Natural killer cell (primary cell): ENCODE results near the gene HOXA9. TPM values are rescaled to one million over a fixed set of nuclear protein-coding genes. Genes with fewer than 3 reads are reported as not detected.

Source experiments
- ATAC-seq, 3 donors: fragments of 150-1000 bp in 2 of 3; fragments of 200-7000 bp in 1 of 3; cut with Tn5 transposase; 1 replicate in 1 of 3; 2 replicates in 2 of 3; pipeline ENCODE4 v1.10.0; 2021; ENCODE audit warnings: mild to moderate bottlenecking in 2 of 3, moderate library complexity in 2 of 3
- DNase-seq, 2 donors: peaks; one replicate each; pipeline versions ENCODE4 v3.0.0 to v3.0.0-alpha.2; 2013 to 2021; ENCODE audit warnings: mixed read lengths in 1 of 2
- H3K27ac ChIP-seq: one replicate; pipeline ENCODE4 v1.5.1; 2013; ENCODE audit warnings: mild to moderate bottlenecking, low read length
- H3K27me3 ChIP-seq: one replicate; pipeline ENCODE4 v1.6.1; 2013; ENCODE audit warnings: low read length; ENCODE audit not compliant: control insufficient read depth, insufficient read depth
- H3K36me3 ChIP-seq: one replicate; pipeline ENCODE4 v1.6.1; 2013; ENCODE audit warnings: low read length; ENCODE audit not compliant: control insufficient read depth, insufficient read depth
- H3K4me1 ChIP-seq: one replicate; pipeline ENCODE4 v1.6.1; 2013; ENCODE audit warnings: low read length; ENCODE audit not compliant: control insufficient read depth, insufficient read depth
- H3K4me3 ChIP-seq: one replicate; pipeline ENCODE4 v1.5.1; 2013; ENCODE audit warnings: low read length
- H3K9me3 ChIP-seq: one replicate; pipeline ENCODE4 v1.6.1; 2013; ENCODE audit warnings: low read length; ENCODE audit not compliant: control insufficient read depth, insufficient read depth
- H3K27ac Mint-ChIP-seq, 2 donors: one replicate each; pipeline ENCODE4 v1.8.0; 2022; ENCODE audit warnings: mild to moderate bottlenecking in 2 of 2, mixed read lengths in 2 of 2, moderate library complexity in 1 of 2
- H3K27me3 Mint-ChIP-seq, 2 donors: one replicate each; pipeline ENCODE4 v1.8.0; 2022; ENCODE audit warnings: low read depth in 2 of 2, mixed read lengths in 2 of 2
- H3K36me3 Mint-ChIP-seq: one replicate; pipeline ENCODE4 v1.8.0; 2022; ENCODE audit warnings: mixed read lengths
- H3K4me1 Mint-ChIP-seq, 2 donors: one replicate each; pipeline ENCODE4 v1.8.0; 2022; ENCODE audit warnings: mixed read lengths in 2 of 2
- H3K4me3 Mint-ChIP-seq: one replicate; pipeline ENCODE4 v1.8.0; 2022; ENCODE audit warnings: mild to moderate bottlenecking, moderate library complexity, mixed read lengths
- H3K9me3 Mint-ChIP-seq, 2 donors: one replicate each; pipeline ENCODE4 v1.8.0; 2022; ENCODE audit warnings: mixed read lengths in 2 of 2
- CTCF ChIP-seq: fragments of 200-600 bp; IDR thresholded peaks from one replicate; pipeline ENCODE4 v1.8.0; 2022; ENCODE audit warnings: antibody characterized with exemption
- whole genome bisulfite sequencing: methylation state at CpG from one replicate; pipeline ENCODE4 v1.1.7; 2013; ENCODE audit warnings: missing lambda C conversion rate; ENCODE audit not compliant: insufficient coverage; 5-methylcytosine and 5-hydroxymethylcytosine counted together
- intact Hi-C: fragments of 100-400 bp; cut with micrococcal nuclease; formaldehyde crosslinking; loops from one replicate; pipeline ENCODE4 v1.14.2; 2022
- total RNA-seq, 4 donors: library from RNA; stranded (reverse); fragments of 120-200 nt in 1 of 4; gene quantifications; one replicate each; pipeline versions ENCODE4 v1.2.3 to v1.2.4, GENCODE V29; 2013 to 2022

The HOXA9 gene
- total RNA-seq, 3 donors from 2014 or later (not counting 1 experiment from before 2014, with no cell fraction given), result 0.39 to 4.6 (median 0.42) TPM

GRCh38 chr7:27144781-27145164 lies 20.6 kb downstream of the HOXA9 start:
- Mint-ChIP-seq H3K4me1 (peaks cover 0 to 14% of the 10 kb centered on the region in 2 donors), H3K36me3 (no peaks in the 10 kb centered on the region), H3K9me3 (no peaks in the 10 kb centered on the region), H3K27ac (no peak overlapping the region), H3K27me3 (peaks cover 44 to 46% of the 10 kb centered on the region in 2 donors), H3K4me3 (no peak overlapping the region)
- intact Hi-C loops, result no loop called here
- DNase-seq, result no peak
- Histone ChIP-seq H3K4me1 (peaks cover 26% of the 10 kb centered on the region), H3K36me3 (no peaks in the 10 kb centered on the region), H3K27me3 (peaks cover 29% of the 10 kb centered on the region), H3K4me3 (no peak overlapping the region), H3K9me3 (no peaks in the 10 kb centered on the region), H3K27ac (no peak overlapping the region)
- no peak for TF ChIP-seq CTCF
- no peak for ATAC-seq
- 81% methylated on average over 31 of the region's 31 CpGs for WGBS

GRCh38 chr7:27143950-27144780 lies 21.2 kb downstream of the HOXA9 start:
- 94% methylated on average over 35 of the region's 40 CpGs for WGBS
- Histone ChIP-seq H3K4me3 (no peak overlapping the region), H3K27me3 (peaks cover 25% of the 10 kb centered on the region), H3K36me3 (no peaks in the 10 kb centered on the region), H3K9me3 (no peaks in the 10 kb centered on the region), H3K4me1 (peaks cover 23% of the 10 kb centered on the region), H3K27ac (no peak overlapping the region)
- Mint-ChIP-seq H3K9me3 (no peaks in the 10 kb centered on the region), H3K36me3 (no peaks in the 10 kb centered on the region), H3K4me3 (no peak overlapping the region), H3K27ac (no peak overlapping the region), H3K27me3 (peaks cover 44 to 45% of the 10 kb centered on the region in 2 donors), H3K4me1 (peaks cover 0 to 14% of the 10 kb centered on the region in 2 donors)
- DNase-seq (no peak), ATAC-seq (no peak)
- intact Hi-C loops, result no loop called here
- TF ChIP-seq CTCF, result peak; percentile 14

GRCh38 chr7:27143023-27143949 lies 22.1 kb downstream of the HOXA9 start, which contains the start of gene HOXA5:
TSS of gene HOXA5 (minus strand) at chr7:27143681. CDS start at chr7:27143607, 74 bp downstream.
- Histone ChIP-seq H3K36me3 (no peaks in the 10 kb centered on the region), H3K4me1 (peaks cover 16% of the 10 kb centered on the region), H3K27me3 (peaks cover 16% of the 10 kb centered on the region), H3K9me3 (no peaks in the 10 kb centered on the region), H3K4me3 (no peak within 1 kb of the TSS), H3K27ac (no peak within 1 kb of the TSS)
- peak within 1 kb of the TSS in 1 of 2 donors; percentile 57 for H3K27ac Mint-ChIP-seq
- H3K4me1 Mint-ChIP-seq, result peaks cover 0 to 14% of the 10 kb centered on the region in 2 donors
- H3K9me3 Mint-ChIP-seq, result no peaks in the 10 kb centered on the region
- ATAC-seq (peak; percentile 72 to 87 (median 80)), DNase-seq (peak in 1 of 2 donors; percentile 18)
- no peak for TF ChIP-seq CTCF
- peaks cover 46 to 52% of the 10 kb centered on the region in 2 donors for H3K27me3 Mint-ChIP-seq
- WGBS, result 83% methylated on average over 86 of the region's 86 CpGs
- H3K4me3 Mint-ChIP-seq, result peak within 1 kb of the TSS; percentile 76
- intact Hi-C loops, result no loop called here
- H3K36me3 Mint-ChIP-seq, result no peaks in the 10 kb centered on the region
